Duodenal mucosa (tissue), 2 donors: Measurements from ENCODE around the gene SMG5.
A peak's percentile ranks its signal among the peaks of the same experiment; 100 is the strongest.
"Not testable (repeated sequence)": the region's sequence is repeated elsewhere in the genome, so short reads cannot be mapped to it uniquely, and the experiment has no call there.

Experiments used
- H3K27ac ChIP-seq: one replicate; pipeline ENCODE4 v1.7.0; 2013; ENCODE audit warnings: low read depth, low read length
- H3K27me3 ChIP-seq, 2 donors: one replicate each; pipeline ENCODE4 v1.7.0; 2013; ENCODE audit warnings: low read length in 2 of 2, control low read depth in 1 of 2; ENCODE audit not compliant: insufficient read depth in 2 of 2, control insufficient read depth in 1 of 2
- H3K36me3 ChIP-seq, 2 donors: one replicate each; pipeline ENCODE4 v1.7.0; 2013; ENCODE audit warnings: low read length in 2 of 2, control low read depth in 1 of 2; ENCODE audit not compliant: insufficient read depth in 2 of 2, control insufficient read depth in 1 of 2
- H3K4me1 ChIP-seq, 2 donors: one replicate each; pipeline ENCODE4 v1.7.0; 2013; ENCODE audit warnings: low read length in 2 of 2, control low read depth in 1 of 2; ENCODE audit not compliant: insufficient read depth in 2 of 2, control insufficient read depth in 1 of 2
- H3K4me3 ChIP-seq, 2 donors: one replicate each; pipeline ENCODE4 v1.7.0; 2013; ENCODE audit warnings: low read length in 2 of 2, low read depth in 1 of 2
- H3K9ac ChIP-seq, 2 donors: one replicate each; pipeline ENCODE4 v1.7.0; 2013; ENCODE audit warnings: low read length in 2 of 2, low read depth in 1 of 2
- H3K9me3 ChIP-seq, 2 donors: one replicate each; pipeline ENCODE4 v1.7.0; 2013; ENCODE audit warnings: low read length in 2 of 2, control low read depth in 1 of 2; ENCODE audit not compliant: control insufficient read depth in 1 of 2

Gene SMG5

DNA sequence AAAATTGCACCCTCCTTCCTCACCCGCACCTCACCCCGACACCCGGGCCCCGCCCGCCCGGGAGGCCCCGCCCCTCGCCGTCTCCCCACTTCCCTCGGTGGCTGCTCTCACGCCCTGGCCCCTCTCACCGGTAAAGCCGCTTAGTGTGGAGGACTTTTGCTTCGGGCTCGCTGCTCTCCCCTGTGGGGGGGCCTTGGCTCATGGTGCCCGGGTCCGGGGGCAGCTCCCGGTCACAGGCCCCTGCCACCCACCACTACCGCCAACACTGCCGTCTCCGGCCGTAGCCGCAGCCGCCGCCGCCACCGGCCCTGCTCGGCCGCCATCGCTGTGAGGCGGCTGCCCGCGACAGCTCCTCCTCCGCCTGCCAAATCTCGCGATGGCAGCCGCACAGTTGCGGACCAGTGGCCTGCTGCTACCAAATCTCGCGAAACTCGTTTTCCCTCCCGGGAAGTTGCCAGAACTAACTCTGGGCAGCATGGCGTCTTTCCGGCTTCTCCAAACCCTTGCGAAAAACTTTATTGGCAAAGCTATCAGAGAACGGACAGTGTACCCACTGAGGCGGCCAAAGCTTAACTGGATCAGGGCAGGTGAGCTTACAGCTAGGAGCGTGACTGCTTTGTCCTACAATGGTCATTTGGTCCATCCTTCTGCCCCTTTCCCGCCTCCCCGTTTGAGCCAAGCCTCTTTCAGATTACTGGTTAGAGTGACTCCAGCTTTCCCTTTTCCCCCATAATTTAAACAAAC lies at the start of gene SMG5:
SMG5 (minus strand) TSS at position 347 of the 744 bp plus-strand sequence; CDS start at position 202, 145 bp downstream.
- peak within 1 kb of the TSS; percentile 94 for H3K4me3 ChIP-seq
- peak within 1 kb of the TSS; percentile 84 for H3K27ac ChIP-seq
- H3K9ac ChIP-seq, result peak within 1 kb of the TSS; percentile 81 to 88
- H3K27me3 ChIP-seq, result no peaks in the 10 kb centered on the region
- peaks cover 22 to 32% of the 10 kb centered on the region in 2 donors for H3K4me1 ChIP-seq
- no peaks in the 10 kb centered on the region for H3K9me3 ChIP-seq
- H3K36me3 ChIP-seq, result peaks cover 15 to 22% of the 10 kb centered on the region in 2 donors

GRCh38 chr1:156323179-156323578 lies 40.6 kb upstream of the SMG5 start:
- H3K27ac ChIP-seq, H3K9ac ChIP-seq, H3K4me3 ChIP-seq, H3K27me3 ChIP-seq, H3K4me1 ChIP-seq, H3K9me3 ChIP-seq: not testable (repeated sequence)
- H3K36me3 ChIP-seq, result peaks cover 24 to 67% of the 10 kb centered on the region in 2 donors

GRCh38 chr1:156320560-156320959 lies 37.9 kb upstream of the SMG5 start:
- Histone ChIP-seq H3K4me1 (no peaks in the 10 kb centered on the region), H3K4me3 (no peak overlapping the region), H3K27me3 (no peaks in the 10 kb centered on the region), H3K27ac (no peak overlapping the region), H3K36me3 (peaks cover 39 to 89% of the 10 kb centered on the region in 2 donors), H3K9me3 (no peaks in the 10 kb centered on the region), H3K9ac (no peak overlapping the region)

GRCh38 chr1:156319664-156320063 lies 37.0 kb upstream of the SMG5 start:
- Histone ChIP-seq H3K4me3 (no peak overlapping the region), H3K9ac (no peak overlapping the region), H3K27me3 (no peaks in the 10 kb centered on the region), H3K36me3 (peaks cover 39 to 89% of the 10 kb centered on the region in 2 donors), H3K4me1 (no peaks in the 10 kb centered on the region), H3K27ac (no peak overlapping the region), H3K9me3 (no peaks in the 10 kb centered on the region)

GRCh38 chr1:156316909-156317308 lies 34.3 kb upstream of the SMG5 start:
- Histone ChIP-seq H3K9me3 (no peaks in the 10 kb centered on the region), H3K27me3 (no peaks in the 10 kb centered on the region), H3K36me3 (peaks cover 44 to 87% of the 10 kb centered on the region in 2 donors), H3K27ac (no peak overlapping the region), H3K9ac (no peak overlapping the region), H3K4me3 (no peak overlapping the region), H3K4me1 (no peaks in the 10 kb centered on the region)

DNA sequence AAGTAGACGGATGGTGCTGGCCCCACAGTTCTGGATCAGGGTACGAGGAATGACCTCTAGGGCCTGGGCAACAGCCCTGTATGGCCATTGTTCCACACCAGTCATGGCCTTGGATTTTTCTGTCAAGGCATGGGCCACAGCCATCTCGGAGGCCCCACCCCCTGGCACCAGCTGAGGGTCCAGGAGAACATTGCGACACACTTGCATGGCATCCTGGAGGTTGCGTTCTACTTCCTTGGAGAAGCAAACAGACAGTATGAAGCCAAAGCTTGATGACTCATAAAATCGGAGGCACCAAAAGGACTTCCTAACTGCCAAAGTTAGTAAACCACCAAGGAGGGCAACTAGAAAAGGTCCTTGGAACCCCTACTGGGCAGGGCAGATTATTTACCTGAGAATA lies 28.3 kb upstream of the SMG5 start:
- H3K27ac ChIP-seq, result no peak overlapping the region
- no peaks in the 10 kb centered on the region for H3K4me1 ChIP-seq
- H3K4me3 ChIP-seq, result no peak overlapping the region
- H3K36me3 ChIP-seq, result peaks cover 40 to 78% of the 10 kb centered on the region in 2 donors
- no peak overlapping the region for H3K9ac ChIP-seq
- no peaks in the 10 kb centered on the region for H3K9me3 ChIP-seq
- no peaks in the 10 kb centered on the region for H3K27me3 ChIP-seq

GRCh38 chr1:156308078-156308477 lies 25.5 kb upstream of the SMG5 start:
- Histone ChIP-seq H3K9me3 (no peaks in the 10 kb centered on the region), H3K36me3 (peaks cover 34 to 55% of the 10 kb centered on the region in 2 donors), H3K27me3 (no peaks in the 10 kb centered on the region), H3K27ac (no peak overlapping the region), H3K4me1 (no peaks in the 10 kb centered on the region), H3K4me3 (no peak overlapping the region), H3K9ac (no peak overlapping the region)

DNA sequence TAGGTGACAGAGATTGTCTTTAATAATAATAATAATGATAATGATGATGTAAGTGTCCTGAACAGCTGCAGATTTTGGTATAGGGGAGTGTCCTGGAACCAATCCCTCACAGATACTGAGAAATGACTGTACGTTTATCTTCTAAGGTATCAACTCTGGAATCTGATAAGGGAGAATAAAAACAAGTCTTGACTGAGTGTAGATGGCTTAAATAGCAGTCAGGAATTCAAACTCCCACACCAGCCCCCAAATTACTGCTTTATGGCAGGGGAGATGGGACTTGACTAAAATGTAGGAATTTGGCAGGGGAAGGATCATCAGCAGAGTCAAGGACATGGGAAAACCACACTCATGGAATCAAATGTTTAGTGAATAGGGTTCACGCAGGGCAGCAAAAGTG lies 22.6 kb upstream of the SMG5 start:
- H3K4me3 ChIP-seq, result no peak overlapping the region
- H3K36me3 ChIP-seq, result peaks cover 16 to 30% of the 10 kb centered on the region in 2 donors
- H3K4me1 ChIP-seq, result no peaks in the 10 kb centered on the region
- H3K9me3 ChIP-seq, result no peaks in the 10 kb centered on the region
- no peak overlapping the region for H3K27ac ChIP-seq
- H3K27me3 ChIP-seq, result no peaks in the 10 kb centered on the region
- H3K9ac ChIP-seq, result no peak overlapping the region

DNA sequence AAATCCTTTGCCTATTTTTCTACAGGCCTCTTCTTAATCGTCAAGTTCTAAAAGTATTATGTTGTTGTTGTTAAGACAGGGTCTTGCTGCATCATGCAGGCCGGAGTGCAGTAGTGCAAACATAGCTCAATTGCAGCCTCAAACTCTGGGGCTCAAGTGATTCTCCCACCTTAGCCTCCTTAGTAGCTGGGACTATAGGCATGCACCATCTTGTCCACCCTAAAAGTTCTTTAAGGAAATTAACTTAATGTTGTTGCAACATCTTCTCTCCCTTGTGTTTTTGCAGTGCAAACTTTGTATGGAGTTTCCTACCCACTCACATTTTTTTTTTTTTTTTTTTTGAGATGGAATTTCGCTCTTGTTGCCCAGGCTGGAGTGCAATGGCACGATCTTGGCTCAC lies 20.6 kb upstream of the SMG5 start:
- no peaks in the 10 kb centered on the region for H3K27me3 ChIP-seq
- no peak overlapping the region for H3K4me3 ChIP-seq
- no peak overlapping the region for H3K9ac ChIP-seq
- no peaks in the 10 kb centered on the region for H3K9me3 ChIP-seq
- H3K4me1 ChIP-seq, result no peaks in the 10 kb centered on the region
- H3K36me3 ChIP-seq, result peaks cover 7 to 12% of the 10 kb centered on the region in 2 donors
- no peak overlapping the region for H3K27ac ChIP-seq

DNA sequence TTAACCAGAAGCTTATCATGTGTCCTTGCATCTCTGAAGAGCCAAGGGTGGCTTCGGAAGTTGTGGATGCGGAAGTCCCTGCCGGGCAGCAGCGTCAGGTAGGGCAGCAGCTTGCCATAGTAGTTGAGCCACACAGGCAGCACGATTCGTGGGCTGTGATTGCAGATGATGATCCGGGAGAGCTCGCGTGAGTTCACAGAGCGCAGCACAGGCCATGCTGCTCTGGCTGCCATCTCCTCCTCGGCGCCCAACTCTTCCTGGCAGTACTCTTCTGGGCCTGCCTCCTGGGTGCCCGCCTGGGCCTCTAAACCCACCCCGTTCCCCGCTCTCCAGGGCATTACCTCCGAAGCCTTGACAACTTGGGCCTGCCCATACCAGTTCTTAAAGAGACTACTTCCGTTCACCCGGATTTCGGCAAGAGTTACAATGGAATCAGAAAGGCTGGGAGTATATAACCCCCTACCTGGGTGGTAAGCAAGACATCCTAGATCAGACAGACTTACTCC lies 16.3 kb upstream of the SMG5 start, which contains the start of gene VHLL:
VHLL (minus strand) TSS at position 456 of the 506 bp plus-strand sequence; CDS start at position 338, 118 bp downstream.
- H3K9ac ChIP-seq, result no peak within 1 kb of the TSS
- peaks cover 12 to 15% of the 10 kb centered on the region in 2 donors for H3K4me1 ChIP-seq
- no peak within 1 kb of the TSS for H3K27ac ChIP-seq
- H3K36me3 ChIP-seq, result peaks cover 0 to 1% of the 10 kb centered on the region in 2 donors
- H3K9me3 ChIP-seq, result no peaks in the 10 kb centered on the region
- no peaks in the 10 kb centered on the region for H3K27me3 ChIP-seq
- no peak within 1 kb of the TSS for H3K4me3 ChIP-seq
